ENCODE data around the gene DUSP18.

- TF ChIP-seq POLR2A (IDR thresholded peaks at IDR 0.05; ENCODE audit: extremely low read depth, insufficient read length) (no peak), MAX (IDR thresholded peaks at IDR 0.05; ENCODE audit: low read depth, low read length) (no peak)
These were observed 35.2 kb upstream of the DUSP18 start for GRCh38 chr22:30702856-30703255.
